Activated naive CD4-positive, alpha-beta T cell treated with anti-CD3 and anti-CD28 coated beads, Interleukin-2, amount 10 ng/mL, durations not matched to agents 7 days and 5 days (primary cell): ENCODE data around the gene ZFAND4.
"Not testable (repeated sequence)": the region's sequence is repeated elsewhere in the genome, so short reads cannot be mapped to it uniquely, and the experiment has no call there.

ENCODE experiments used
- CTCF ChIA-PET: fragments of 350-600 bp; sonication (Branson Sonifier 250); formaldehyde crosslinking; loops from one replicate; lab custom pipeline; 2021; ENCODE audit warnings: antibody characterized with exemption; lab: Charles Lee
- DNase-seq: peaks from one replicate; pipeline ENCODE4 v3.0.0-alpha.2; 2020
- H3K27ac Mint-ChIP-seq: one replicate; pipeline ENCODE4 v1.8.0; 2021; ENCODE audit warnings: mild to moderate bottlenecking, moderate library complexity, mixed read lengths
- H3K27me3 Mint-ChIP-seq: one replicate; pipeline ENCODE4 v1.8.0; 2021; ENCODE audit warnings: mild to moderate bottlenecking, mixed read lengths
- H3K36me3 Mint-ChIP-seq: one replicate; pipeline ENCODE4 v1.8.0; 2021; ENCODE audit warnings: mixed read lengths
- H3K4me1 Mint-ChIP-seq: one replicate; pipeline ENCODE4 v1.8.0; 2021; ENCODE audit warnings: mixed read lengths
- H3K4me3 Mint-ChIP-seq: one replicate; pipeline ENCODE4 v1.8.0; 2021; ENCODE audit warnings: mild to moderate bottlenecking, moderate library complexity, mixed read lengths
- H3K9me3 Mint-ChIP-seq: one replicate; pipeline ENCODE4 v1.8.0; 2021; ENCODE audit warnings: mixed read lengths

ZFAND4 gene

GRCh38 chr10:45672181-45673073 lies at the start of gene ZFAND4:
Gene ZFAND4, minus strand, starts transcription at chr10:45672772. Its CDS starts 9,047 bp downstream, at chr10:45663725.
- H3K4me1 Mint-ChIP-seq = peaks cover 35% of the 10 kb centered on the region
- peak within 1 kb of the TSS; percentile 93 for H3K27ac Mint-ChIP-seq
- H3K4me3 Mint-ChIP-seq = peak within 1 kb of the TSS; percentile 89
- no peaks in the 10 kb centered on the region for H3K9me3 Mint-ChIP-seq
- CTCF ChIA-PET = interaction anchor here (0.8 to 2.0 kb wide), 6 partner anchors 37 to 422 kb away, joined by 3 to 12 read pairs (median 4); no protein-coding TSS in a partner anchor
- peak; percentile 97 for DNase-seq
- peaks cover 4% of the 10 kb centered on the region for H3K36me3 Mint-ChIP-seq
- peaks cover 6% of the 10 kb centered on the region for H3K27me3 Mint-ChIP-seq

GRCh38 chr10:45721503-45721902 lies 48.9 kb upstream of the ZFAND4 start:
- H3K9me3 Mint-ChIP-seq, H3K4me3 Mint-ChIP-seq, H3K27me3 Mint-ChIP-seq, H3K36me3 Mint-ChIP-seq, H3K27ac Mint-ChIP-seq, H3K4me1 Mint-ChIP-seq, CTCF ChIA-PET, DNase-seq: not testable (repeated sequence)

GRCh38 chr10:45717642-45718041 lies 45.1 kb upstream of the ZFAND4 start:
- not testable (repeated sequence) for H3K27ac Mint-ChIP-seq, H3K9me3 Mint-ChIP-seq, H3K27me3 Mint-ChIP-seq

GRCh38 chr10:45717053-45717452 lies 44.5 kb upstream of the ZFAND4 start:
- H3K9me3 Mint-ChIP-seq, CTCF ChIA-PET, H3K4me3 Mint-ChIP-seq, H3K27ac Mint-ChIP-seq, H3K4me1 Mint-ChIP-seq, H3K36me3 Mint-ChIP-seq, H3K27me3 Mint-ChIP-seq, DNase-seq: not testable (repeated sequence)

More at GRCh38 chr10:45717642-45718041, 45.1 kb upstream of the ZFAND4 start:
- not testable (repeated sequence) for DNase-seq, H3K4me1 Mint-ChIP-seq, H3K4me3 Mint-ChIP-seq, H3K36me3 Mint-ChIP-seq
- CTCF ChIA-PET = interaction anchor here (0.6 kb wide), 1 partner anchor 253 kb away, joined by 3 read pairs; no protein-coding TSS in a partner anchor

GRCh38 chr10:45711223-45711622 lies 38.7 kb upstream of the ZFAND4 start:
- H3K4me3 Mint-ChIP-seq, H3K4me1 Mint-ChIP-seq, CTCF ChIA-PET, H3K9me3 Mint-ChIP-seq, H3K27me3 Mint-ChIP-seq, H3K27ac Mint-ChIP-seq, DNase-seq, H3K36me3 Mint-ChIP-seq: not testable (repeated sequence)

GRCh38 chr10:45710200-45710796 lies 37.7 kb upstream of the ZFAND4 start:
- not testable (repeated sequence) for H3K27ac Mint-ChIP-seq

GRCh38 chr10:45678467-45678866 lies 5.9 kb upstream of the ZFAND4 start:
- DNase-seq, H3K9me3 Mint-ChIP-seq, H3K27ac Mint-ChIP-seq, H3K4me1 Mint-ChIP-seq, H3K36me3 Mint-ChIP-seq, H3K4me3 Mint-ChIP-seq, CTCF ChIA-PET: not testable (repeated sequence)
- H3K27me3 Mint-ChIP-seq = peaks cover 12% of the 10 kb centered on the region

More at GRCh38 chr10:45710200-45710796, 37.7 kb upstream of the ZFAND4 start:
- H3K27me3 Mint-ChIP-seq, H3K4me1 Mint-ChIP-seq, H3K4me3 Mint-ChIP-seq, H3K9me3 Mint-ChIP-seq, CTCF ChIA-PET, DNase-seq, H3K36me3 Mint-ChIP-seq: not testable (repeated sequence)

- H3K9me3 Mint-ChIP-seq = no peaks in the 10 kb centered on the region
- H3K27ac Mint-ChIP-seq = no peak overlapping the region
- H3K36me3 Mint-ChIP-seq = peaks cover 4% of the 10 kb centered on the region
- H3K27me3 Mint-ChIP-seq = peaks cover 12% of the 10 kb centered on the region
- no peak overlapping the region for H3K4me3 Mint-ChIP-seq
- no peak for DNase-seq
- H3K4me1 Mint-ChIP-seq = peaks cover 22% of the 10 kb centered on the region
- CTCF ChIA-PET = no interaction called here
Measured at GRCh38 chr10:45675388-45675787, 2.8 kb upstream of the ZFAND4 start.

GRCh38 chr10:45673074-45673648 lies 589 bp upstream of the ZFAND4 start:
- H3K4me3 Mint-ChIP-seq = peak overlapping the region; percentile 81
- CTCF ChIA-PET = interaction anchor here (1.5 to 2.0 kb wide), 2 partner anchors 93 to 208 kb away, joined by 11 to 12 read pairs; no protein-coding TSS in a partner anchor

GRCh38 chr10:45671300-45671699 lies 1.3 kb downstream of the ZFAND4 start:
- DNase-seq, H3K27me3 Mint-ChIP-seq, H3K36me3 Mint-ChIP-seq, H3K9me3 Mint-ChIP-seq: not testable (repeated sequence)
- CTCF ChIA-PET = interaction anchor here (0.8 to 2.0 kb wide), 5 partner anchors 36 to 421 kb away, joined by 3 to 12 read pairs (median 3); no protein-coding TSS in a partner anchor
- peak overlapping the region; percentile 89 for H3K4me3 Mint-ChIP-seq
- H3K27ac Mint-ChIP-seq = peak overlapping the region; percentile 91
- H3K4me1 Mint-ChIP-seq = peaks cover 35% of the 10 kb centered on the region

More at GRCh38 chr10:45673074-45673648, 589 bp upstream of the ZFAND4 start:
- H3K27me3 Mint-ChIP-seq = peaks cover 6% of the 10 kb centered on the region
- DNase-seq = no peak
- peak overlapping the region; percentile 93 for H3K27ac Mint-ChIP-seq
- H3K4me1 Mint-ChIP-seq = peaks cover 35% of the 10 kb centered on the region
- no peaks in the 10 kb centered on the region for H3K9me3 Mint-ChIP-seq
- H3K36me3 Mint-ChIP-seq = peaks cover 4% of the 10 kb centered on the region

- H3K36me3 Mint-ChIP-seq, H3K27me3 Mint-ChIP-seq, H3K9me3 Mint-ChIP-seq, CTCF ChIA-PET, DNase-seq, H3K4me3 Mint-ChIP-seq, H3K27ac Mint-ChIP-seq: not testable (repeated sequence)
- peaks cover 35% of the 10 kb centered on the region for H3K4me1 Mint-ChIP-seq
Measured at GRCh38 chr10:45669897-45670296, 2.7 kb downstream of the ZFAND4 start.

GRCh38 chr10:45660876-45661411 lies 11.6 kb downstream of the ZFAND4 start:
- H3K36me3 Mint-ChIP-seq = peaks cover 52% of the 10 kb centered on the region
- H3K4me1 Mint-ChIP-seq = peaks cover 29% of the 10 kb centered on the region
- no peak for DNase-seq

GRCh38 chr10:45657033-45657926 lies 15.3 kb downstream of the ZFAND4 start:
- DNase-seq = no peak
- Mint-ChIP-seq H3K4me3 (no peak overlapping the region), H3K27ac (peak overlapping the region; percentile 59), H3K9me3 (peaks cover 11% of the 10 kb centered on the region), H3K4me1 (peaks cover 36% of the 10 kb centered on the region), H3K27me3 (no peaks in the 10 kb centered on the region), H3K36me3 (peaks cover 53% of the 10 kb centered on the region)
- CTCF ChIA-PET = no interaction called here

More at GRCh38 chr10:45660876-45661411, 11.6 kb downstream of the ZFAND4 start:
- CTCF ChIA-PET = no interaction called here
- Mint-ChIP-seq H3K27me3 (no peaks in the 10 kb centered on the region), H3K9me3 (peaks cover 14% of the 10 kb centered on the region), H3K4me3 (no peak overlapping the region), H3K27ac (peak overlapping the region; percentile 87)
